Embryonic facial prominence (tissue), 1 donor: ENCODE results near the gene LRRC9.
"Not testable (repeated sequence)": the region's sequence is repeated elsewhere in the genome, so short reads cannot be mapped to it uniquely, and the experiment has no call there.

Experiments used
- DNase-seq: peaks from one replicate; pipeline ENCODE4 v3.0.0-alpha.2; 2016; ENCODE audit errors: extremely low spot score

LRRC9 gene

DNA sequence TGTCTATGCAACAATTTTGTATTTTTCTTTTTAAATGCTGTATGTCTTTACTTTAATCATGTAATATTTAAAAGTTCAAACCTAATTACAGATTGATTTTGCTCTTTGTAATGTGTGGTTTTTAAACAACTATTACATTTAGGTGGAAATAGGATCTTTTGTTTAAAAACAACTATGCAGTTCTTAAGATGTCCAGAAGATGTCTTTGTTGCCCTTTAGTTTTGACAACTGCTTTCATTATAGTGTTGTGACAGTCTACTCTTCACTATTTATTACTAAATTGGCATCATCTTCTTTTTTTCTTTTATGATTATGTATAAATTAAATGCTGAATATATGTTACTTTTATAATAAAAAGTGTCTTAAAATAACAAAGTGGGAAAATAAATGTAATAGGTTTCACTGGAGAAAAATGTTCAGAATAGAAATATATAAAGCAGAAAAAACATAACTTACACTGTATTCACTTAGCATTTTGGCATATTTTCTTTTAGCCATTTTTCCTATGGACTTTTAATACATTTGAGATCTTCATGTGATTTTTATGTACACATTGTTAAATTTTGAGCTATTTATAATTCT lies 144.6 kb downstream of the LRRC9 start:
- no peak for DNase-seq

DNA sequence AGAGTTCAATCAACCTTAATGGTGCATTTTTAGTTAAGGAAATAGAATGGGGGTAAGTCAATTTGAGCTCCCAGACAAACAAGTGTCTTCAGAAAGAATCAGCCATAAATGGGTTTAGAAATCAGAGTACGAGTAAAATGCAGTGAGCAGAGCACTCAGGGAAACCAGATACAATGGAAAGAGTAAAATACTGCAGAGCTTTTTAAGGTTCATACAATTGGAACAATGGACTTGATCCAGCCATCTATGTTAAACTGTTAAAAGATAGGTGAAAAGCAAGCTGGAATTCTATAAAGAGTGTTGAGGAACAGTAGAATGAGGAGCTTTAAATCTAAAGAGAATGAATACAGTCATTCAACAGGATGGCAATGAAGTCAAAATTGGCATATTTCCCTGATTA lies 147.9 kb downstream of the LRRC9 start:
- no peak for DNase-seq

GRCh38 chr14:60079723-60080122 lies 159.8 kb downstream of the LRRC9 start:
- no peak for DNase-seq

GRCh38 chr14:60085085-60085484 lies 165.1 kb downstream of the LRRC9 start:
- no peak for DNase-seq

- no peak for DNase-seq
Observed at GRCh38 chr14:60085693-60086092, 165.7 kb downstream of the LRRC9 start.

GRCh38 chr14:60087668-60088067 lies 167.7 kb downstream of the LRRC9 start:
- no peak for DNase-seq

- DNase-seq = no peak
Observed at GRCh38 chr14:60089221-60089620, 169.3 kb downstream of the LRRC9 start.

DNA sequence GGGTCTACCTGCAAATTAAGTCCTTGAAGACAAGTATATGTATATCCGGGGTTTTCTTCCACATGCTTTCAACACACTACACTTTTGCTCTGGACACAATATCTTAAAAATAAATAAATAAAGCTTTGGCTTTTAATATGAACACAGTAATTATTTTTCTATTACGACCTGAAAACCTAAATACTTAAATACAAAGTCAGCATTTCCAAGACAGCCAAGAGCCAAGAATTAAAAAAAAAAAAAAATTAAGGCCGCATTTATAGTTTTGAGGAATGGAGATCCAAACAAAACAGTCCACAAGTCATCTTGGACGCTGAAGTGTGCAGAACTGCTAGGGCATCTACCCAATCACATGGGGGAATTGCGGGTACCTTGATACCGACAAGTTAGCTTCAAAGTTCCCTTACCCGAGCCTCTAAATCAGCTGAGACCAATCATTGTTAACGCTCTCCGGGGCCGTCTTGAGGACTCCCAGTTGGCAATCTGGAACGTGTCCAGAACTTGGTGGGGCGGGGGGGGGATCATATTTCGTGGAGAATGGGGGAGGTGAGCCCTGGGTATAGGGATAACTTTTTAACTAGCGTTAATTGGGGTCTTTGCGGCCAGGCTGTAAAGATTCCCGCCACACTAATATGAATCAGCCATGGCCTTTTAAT lies 171.0 kb downstream of the LRRC9 start:
- peak; percentile 54 for DNase-seq

DNA sequence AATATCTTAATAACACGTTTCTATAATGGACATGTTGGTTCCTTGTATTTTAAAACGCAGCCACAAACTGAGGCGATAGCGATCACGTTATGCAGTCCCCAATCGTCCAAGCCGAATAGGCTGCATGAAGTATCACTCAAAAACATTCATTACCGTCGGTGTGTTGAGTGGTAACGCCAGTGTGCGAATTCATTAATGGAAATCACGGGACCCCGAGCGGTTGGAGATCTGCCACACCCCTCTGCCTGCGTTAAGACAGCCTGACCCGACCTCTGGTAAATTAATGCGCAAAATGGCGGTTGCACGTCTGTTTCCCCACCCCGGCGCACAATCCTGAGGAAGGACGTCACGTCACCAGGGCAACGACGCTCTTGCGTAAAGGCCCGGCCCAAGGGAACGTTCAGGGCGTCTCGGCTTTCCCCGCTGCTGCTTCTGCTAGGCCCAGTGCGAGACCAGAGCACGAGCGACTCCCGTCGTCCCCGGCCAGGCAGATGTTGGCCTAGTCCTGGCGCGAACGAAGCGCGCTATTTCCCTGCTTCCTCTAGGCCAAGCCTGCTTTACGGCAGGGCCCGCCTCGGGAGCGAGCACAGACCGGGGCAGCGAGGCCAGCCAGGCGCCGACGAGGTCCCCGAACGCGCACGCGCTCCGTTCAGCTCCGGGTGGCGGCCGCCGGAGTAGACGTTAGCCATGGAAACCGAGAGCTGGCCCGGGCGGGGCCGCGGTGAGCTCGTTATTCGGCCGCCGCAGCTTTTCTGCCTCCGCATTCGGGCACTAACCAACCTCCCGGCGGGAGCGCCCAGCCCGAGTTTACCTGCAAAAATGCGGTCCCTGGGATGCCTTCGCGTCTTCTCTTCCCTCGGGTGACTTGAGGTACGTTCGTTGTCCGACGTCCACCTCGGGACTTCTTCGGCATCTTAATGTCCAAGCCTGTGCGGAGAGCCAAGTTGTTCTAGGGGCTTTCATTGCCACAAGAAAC lies 171.9 kb downstream of the LRRC9 start, which contains the start of gene PCNX4:
Gene PCNX4 (plus strand): TSS at position 374 of the 976 bp plus-strand sequence. CDS start 15,716 bp downstream, outside the sequence.
- DNase-seq = peak; percentile 99

- DNase-seq = no peak
Observed at GRCh38 chr14:60092526-60092920, 172.6 kb downstream of the LRRC9 start.

- DNase-seq = no peak
Observed at GRCh38 chr14:60093080-60093479, 173.1 kb downstream of the LRRC9 start.

GRCh38 chr14:60093606-60094005 lies 173.7 kb downstream of the LRRC9 start:
- no peak for DNase-seq

GRCh38 chr14:60094306-60094897 lies 174.5 kb downstream of the LRRC9 start:
- DNase-seq = no peak

- no peak for DNase-seq
Observed at GRCh38 chr14:60095231-60095630, 175.3 kb downstream of the LRRC9 start.

- DNase-seq = no peak
Observed at GRCh38 chr14:60095781-60096450, 176.0 kb downstream of the LRRC9 start.

DNA sequence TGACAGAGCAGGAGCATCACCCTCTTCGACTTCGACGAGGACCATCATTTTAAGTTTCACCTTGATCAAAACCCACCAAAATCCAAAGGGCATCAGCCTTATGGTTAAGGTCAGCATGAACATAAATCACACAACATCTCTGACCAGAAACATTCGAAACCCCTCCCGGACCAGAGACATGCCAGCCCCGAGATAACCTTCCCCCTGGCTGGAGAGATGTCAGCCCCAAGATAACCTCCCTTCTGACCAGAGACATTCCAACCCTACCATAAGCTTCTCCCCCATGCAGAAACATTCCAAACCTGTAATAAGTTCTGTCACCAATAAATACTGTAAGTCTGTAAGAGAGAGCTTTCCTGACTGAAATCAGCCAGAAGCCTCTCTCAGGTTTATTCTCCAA lies 178.0 kb downstream of the LRRC9 start:
- DNase-seq = no peak

DNA sequence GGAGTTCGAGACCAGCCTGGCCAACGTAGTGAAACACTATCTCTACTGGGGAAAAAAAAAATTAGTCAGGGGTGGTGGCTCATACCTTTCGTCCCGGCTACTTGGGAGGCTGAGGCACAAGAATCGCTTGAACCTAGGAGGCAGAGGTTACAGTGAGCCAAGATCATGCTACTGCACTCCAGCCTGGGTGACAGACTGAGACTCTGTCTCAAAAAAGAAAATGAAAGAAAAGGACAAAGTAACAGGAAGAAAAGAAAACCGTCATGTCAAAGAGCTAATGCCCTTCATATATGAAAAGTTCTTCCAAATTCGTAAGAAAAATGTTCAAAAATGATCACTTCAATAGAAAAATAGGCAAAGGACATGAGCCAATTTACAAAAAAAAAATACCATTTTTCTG lies 179.9 kb downstream of the LRRC9 start:
- not testable (repeated sequence) for DNase-seq

GRCh38 chr14:60101786-60102185 lies 181.8 kb downstream of the LRRC9 start:
- no peak for DNase-seq

GRCh38 chr14:60102389-60102788 lies 182.4 kb downstream of the LRRC9 start:
- no peak for DNase-seq

- DNase-seq = no peak
Observed at GRCh38 chr14:60106339-60106738, 186.4 kb downstream of the LRRC9 start.

GRCh38 chr14:60107477-60107876 lies 187.5 kb downstream of the LRRC9 start:
- DNase-seq = no peak

GRCh38 chr14:60111732-60112131 lies 191.8 kb downstream of the LRRC9 start:
- no peak for DNase-seq
